Stimulated activated CD4-positive, alpha-beta T cell treated with anti-CD3 and anti-CD28 coated beads, Interleukin-1b, Interleukin-23, amount 100 ng/mL, for 48 hours (primary cell): ENCODE measurements around the gene IRF5.
"Not testable (repeated sequence)": the region's sequence is repeated elsewhere in the genome, so short reads cannot be mapped to it uniquely, and the experiment has no call there.

ENCODE experiments used
- DNase-seq: peaks from one replicate; pipeline ENCODE4 v3.0.0-alpha.2; 2020

IRF5 gene

GRCh38 chr7:128940494-128941322 lies 3.0 kb downstream of the IRF5 start:
- no peak for DNase-seq

DNA sequence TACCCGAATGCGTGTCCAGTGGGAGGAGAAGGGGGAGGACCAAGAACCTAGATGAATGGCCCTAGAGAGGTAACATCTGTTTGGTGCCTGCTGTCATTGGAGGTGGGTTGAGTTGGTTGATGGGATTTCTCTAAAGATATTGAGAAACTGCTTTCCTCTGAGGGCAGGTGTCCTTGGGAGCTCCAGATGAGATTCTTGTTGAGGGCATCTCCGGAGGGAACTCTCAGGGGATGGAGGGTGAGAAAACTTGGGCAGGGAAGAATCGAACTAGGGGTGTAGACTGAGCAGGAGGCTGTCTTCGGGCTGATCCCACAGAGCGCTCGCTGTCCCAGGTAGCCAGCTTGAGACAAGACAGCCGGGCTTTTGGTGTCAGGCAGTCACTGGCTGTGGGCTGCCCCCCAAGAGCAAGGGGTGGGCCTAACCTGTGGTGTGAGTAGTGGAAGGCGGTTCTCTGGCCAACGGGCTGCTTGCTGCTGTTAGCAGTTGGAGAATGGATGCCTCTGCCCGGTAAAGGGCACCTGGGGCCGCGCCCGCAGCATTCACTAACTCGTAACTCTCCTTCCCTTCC lies 3.7 kb downstream of the IRF5 start:
- DNase-seq = no peak

- no peak for DNase-seq
Observed at GRCh38 chr7:128941946-128942526, 4.3 kb downstream of the IRF5 start.

DNA sequence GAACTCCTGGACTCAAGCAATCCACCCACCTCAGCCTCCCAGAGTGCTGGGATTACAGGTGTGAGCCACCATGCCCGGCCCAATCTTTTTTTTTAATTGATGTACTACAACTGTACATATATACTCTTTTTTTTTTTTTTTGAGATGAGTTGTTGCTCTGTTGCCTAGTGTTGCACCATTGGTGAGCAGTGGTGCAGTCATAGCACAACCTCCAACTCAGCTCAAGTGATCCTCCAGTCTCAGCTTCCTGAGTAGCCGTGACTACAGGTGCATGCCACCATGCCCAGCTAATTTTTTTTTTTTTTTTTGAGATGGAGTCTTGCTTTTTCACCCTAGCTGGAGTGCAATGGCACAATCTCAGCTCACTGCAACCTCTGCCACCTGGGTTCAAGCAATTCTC lies 5.5 kb downstream of the IRF5 start:
- DNase-seq = not testable (repeated sequence)

DNA sequence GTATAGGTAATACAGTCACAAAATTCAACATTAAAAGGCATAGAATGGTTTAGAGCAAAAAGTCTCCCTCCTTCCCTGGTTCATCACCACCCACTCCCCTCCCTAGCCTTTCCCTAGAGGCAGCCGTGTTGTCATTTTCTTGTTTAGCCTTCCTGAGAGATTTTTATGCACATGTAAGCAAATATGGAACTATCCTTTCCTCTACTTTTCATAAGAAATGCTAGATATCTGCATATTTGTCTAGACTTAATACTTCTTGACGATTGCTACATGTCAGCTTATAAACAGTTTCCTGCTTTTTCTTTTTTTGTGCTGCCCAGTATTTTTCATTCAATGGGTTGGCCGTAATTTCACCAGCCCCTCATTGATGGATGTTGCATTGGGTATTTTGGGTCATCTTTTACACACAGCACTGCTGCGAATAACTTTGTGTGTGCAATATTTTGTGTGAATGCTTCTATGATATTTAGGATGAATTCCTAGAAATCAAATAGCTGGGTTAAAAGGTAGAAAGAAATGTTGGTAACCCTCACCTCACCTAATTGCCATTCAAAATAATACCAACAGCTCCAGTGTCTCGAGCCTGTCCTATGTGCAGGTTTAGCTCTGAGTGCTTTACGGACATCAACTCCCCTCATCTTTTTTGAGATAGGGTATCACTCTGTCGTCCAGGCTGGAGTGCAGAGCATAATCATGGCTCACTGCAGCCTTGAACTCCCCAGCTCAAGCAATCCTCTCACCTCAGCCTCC lies 6.9 kb downstream of the IRF5 start:
- DNase-seq = no peak

DNA sequence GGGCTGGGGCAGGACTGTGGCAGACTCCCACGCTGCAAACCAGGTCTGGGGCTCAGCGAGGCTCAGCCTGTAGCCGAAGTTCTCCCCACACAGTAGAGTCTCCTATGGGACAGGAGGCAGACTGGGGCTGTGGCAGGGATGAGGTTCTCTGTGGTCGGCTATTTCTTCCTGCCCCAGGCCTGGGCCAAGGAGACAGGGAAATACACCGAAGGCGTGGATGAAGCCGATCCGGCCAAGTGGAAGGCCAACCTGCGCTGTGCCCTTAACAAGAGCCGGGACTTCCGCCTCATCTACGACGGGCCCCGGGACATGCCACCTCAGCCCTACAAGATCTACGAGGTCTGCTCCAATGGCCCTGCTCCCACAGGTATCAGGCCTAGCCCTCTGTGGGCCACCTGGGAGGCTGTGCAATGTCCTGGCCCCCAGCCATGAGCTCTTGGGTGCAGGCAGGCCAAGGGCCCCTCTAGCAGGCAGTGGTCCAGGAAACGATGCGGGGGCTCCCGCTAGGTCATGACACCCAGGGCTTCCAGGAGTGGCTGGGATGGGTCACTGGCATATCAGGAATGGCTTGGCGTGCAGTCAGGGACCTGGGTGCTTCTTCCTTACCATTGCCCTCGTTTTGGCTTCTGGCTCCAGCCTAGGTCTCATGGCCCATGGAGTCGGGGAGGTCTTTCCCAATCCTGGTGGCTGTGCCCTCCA lies 8.1 kb downstream of the IRF5 start:
- DNase-seq = no peak

- no peak for DNase-seq
Observed at GRCh38 chr7:128946936-128947830, 9.5 kb downstream of the IRF5 start.

GRCh38 chr7:128947854-128948253 lies 10.1 kb downstream of the IRF5 start:
- DNase-seq = no peak

DNA sequence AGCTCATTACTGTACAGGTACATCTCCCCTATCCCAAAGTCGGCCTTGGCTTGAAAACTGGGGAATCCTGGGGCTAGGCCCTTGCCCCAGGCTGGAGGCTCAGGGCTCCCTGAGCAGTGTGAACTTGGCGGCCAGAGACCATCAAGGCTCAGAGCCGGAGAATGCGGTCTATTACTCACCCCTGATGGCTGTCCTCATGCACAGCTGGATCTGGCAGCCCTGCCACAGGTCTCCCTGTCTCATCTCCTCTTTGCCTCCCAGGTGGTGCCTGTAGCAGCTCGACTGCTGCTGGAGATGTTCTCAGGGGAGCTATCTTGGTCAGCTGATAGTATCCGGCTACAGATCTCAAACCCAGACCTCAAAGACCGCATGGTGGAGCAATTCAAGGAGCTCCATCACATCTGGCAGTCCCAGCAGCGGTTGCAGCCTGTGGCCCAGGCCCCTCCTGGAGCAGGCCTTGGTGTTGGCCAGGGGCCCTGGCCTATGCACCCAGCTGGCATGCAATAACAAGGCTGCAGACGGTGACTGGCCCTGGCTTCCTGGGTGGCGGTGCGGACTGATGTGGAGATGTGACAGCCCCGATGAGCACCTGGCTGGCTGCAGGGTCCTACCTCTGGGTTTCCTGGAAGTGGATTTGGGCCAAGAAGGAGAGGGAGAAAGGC lies 10.7 kb downstream of the IRF5 start:
- no peak for DNase-seq

DNA sequence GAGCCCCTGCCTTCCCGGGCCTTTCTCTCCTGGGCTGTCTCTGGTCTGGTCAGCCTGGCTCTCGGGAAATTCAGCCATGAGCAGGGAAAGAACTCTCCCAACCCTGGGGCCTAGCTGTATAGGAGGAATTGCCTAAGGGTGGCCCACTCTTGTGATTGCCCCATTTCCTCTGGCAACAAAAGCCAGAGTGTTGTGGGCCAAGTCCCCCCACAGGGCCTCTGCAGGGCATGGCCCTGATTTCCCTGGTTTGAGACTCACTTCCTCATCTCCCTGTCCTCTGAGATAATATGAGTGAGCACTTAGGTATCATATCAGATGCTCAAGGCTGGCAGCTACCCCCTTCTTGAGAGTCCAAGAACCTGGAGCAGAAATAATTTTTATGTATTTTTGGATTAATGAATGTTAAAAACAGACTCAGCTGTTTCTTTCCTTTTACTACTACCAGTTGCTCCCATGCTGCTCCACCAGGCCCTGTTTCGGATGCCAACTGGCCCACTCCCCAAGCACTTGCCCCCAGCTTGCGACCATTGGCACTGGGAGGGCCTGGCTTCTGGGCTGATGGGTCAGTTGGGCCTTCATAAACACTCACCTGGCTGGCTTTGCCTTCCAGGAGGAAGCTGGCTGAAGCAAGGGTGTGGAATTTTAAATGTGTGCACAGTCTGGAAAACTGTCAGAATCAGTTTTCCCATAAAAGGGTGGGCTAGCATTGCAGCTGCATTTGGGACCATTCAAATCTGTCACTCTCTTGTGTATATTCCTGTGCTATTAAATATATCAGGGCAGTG lies 11.4 kb downstream of the IRF5 start:
- no peak for DNase-seq

GRCh38 chr7:128951296-128951695 lies 13.6 kb downstream of the IRF5 start:
- DNase-seq = no peak

GRCh38 chr7:128954150-128954549 lies 16.4 kb downstream of the IRF5 start:
- no peak for DNase-seq

DNA sequence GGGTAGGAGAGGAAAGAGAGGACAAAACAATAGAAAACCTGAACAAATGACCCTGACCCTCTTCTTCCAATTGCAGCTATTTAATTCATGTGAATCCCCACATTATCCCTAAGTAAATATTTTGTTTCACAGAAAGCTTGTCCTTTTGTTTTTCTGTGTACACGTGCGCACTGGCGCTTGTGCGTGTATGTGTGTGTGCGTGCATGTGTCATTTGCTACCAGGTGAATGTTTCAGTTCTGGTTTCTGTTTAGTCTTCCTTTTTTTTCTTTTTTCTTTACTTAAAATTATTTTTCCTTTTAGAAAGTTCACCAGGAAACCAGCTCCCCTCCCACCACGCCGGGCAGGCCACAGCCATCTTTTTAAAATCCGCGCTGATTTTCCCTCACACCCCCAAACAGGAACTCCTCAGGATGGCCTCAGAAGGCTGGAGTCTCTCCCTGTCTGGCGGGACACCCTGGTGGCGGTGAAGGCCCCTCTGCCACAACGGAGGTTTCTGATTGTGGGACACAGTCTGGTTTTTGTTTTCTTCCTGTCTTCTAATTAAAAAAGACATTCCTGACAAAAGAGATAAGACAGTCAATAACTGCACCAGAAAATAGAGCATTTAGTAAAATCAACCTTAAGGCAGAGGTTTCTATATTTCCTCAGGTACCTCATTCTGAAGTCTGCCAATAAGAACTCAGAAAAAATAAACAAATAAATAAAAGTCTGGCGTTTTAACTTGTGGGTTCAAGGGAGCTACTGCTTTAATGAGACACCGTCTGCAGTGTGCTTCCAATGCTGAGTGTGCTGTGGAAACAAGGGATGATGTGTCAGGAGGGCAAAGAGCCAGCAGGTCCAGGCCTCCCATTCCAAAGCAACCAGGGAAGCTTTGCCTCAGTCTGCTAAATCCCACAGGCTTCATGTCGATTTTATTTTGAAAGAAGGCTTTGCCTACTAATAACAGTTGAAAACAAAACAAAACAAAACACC lies 17.4 kb downstream of the IRF5 start:
- DNase-seq = no peak

DNA sequence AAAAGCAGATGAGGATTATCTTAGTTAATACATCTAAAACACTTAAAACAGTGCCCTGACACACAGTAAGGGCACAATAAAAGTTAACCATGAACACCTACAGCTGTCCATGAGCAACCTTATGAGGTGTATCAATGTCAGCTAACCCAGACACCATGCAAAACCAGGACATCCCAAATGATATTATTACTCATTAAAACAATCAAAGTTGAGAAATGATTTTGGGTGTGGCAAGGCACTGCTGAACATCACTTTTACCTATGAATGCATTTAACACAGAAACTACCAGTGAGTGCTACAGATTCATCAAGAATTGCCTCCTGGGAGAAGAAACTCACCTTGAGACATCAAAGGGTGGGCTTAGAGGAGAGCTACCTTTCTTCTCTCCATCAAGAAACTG lies 18.3 kb downstream of the IRF5 start:
- DNase-seq = no peak

GRCh38 chr7:128959296-128959695 lies 21.6 kb downstream of the IRF5 start:
- no peak for DNase-seq

DNA sequence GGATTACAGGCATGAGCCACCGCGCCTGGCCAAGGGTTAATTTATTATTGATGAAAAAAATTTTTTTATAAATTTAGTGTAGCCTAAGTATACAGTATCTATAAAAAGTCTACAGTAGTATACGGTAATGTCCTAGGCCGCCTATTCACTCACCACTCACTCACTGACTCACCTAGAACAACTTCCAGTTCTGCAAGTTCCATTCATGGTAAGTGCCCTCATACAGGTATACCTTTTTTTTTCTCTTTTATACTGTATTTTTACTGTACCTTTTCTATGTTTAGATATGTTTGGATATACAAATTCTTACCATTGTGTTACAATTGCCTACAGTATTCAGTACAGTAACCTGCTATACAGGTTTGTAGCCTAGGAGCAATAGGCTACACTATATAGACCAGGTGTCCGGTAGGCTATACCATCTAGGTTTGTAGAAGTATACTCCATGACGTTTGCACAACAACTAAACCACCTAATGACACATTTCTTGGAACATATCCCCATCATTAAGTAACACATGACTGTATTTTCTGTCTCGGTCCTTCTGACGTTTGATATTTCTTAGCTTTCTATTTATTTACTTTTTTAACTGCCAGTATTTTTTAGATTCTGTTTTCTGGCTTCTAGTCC lies 23.4 kb downstream of the IRF5 start:
- no peak for DNase-seq

DNA sequence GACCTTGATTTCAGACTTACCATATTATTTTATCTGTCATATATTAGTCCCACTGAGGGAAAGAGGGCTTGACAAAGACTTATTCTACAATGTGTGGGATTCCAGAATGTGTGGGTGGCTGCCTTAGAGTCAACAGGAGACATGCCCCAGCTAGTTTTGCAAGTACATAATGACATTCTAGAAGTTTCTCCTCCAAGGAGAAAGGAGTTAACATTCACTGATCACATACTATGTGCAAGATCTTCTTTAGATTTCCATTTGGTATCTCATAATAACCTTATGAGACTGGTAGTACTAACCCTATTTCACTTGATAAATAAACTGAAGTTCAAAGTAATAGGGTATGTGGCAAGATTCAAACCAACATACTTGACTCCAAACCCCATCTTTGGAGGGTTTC lies 25.2 kb downstream of the IRF5 start:
- DNase-seq = no peak

DNA sequence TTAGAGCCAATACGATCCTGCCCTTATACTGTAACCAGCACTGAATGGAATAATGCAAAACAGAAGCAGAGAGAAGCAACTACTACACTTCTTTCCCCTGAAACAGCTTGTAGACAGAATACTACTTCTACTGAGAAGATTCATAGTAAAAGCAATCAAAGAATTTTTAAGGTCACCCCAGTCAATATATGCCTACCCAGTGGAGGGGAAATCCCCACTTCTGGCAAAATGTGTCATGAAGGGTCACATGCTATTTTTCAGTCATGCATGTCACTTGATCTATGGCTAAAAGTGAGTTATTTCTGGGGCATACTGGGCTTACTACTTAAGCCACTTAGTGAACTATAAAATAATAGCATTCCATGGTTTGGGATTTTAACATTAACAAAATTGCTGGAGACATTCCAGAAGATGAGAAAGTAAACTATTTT lies 25.6 kb downstream of the IRF5 start:
- DNase-seq = peak; percentile 65

DNA sequence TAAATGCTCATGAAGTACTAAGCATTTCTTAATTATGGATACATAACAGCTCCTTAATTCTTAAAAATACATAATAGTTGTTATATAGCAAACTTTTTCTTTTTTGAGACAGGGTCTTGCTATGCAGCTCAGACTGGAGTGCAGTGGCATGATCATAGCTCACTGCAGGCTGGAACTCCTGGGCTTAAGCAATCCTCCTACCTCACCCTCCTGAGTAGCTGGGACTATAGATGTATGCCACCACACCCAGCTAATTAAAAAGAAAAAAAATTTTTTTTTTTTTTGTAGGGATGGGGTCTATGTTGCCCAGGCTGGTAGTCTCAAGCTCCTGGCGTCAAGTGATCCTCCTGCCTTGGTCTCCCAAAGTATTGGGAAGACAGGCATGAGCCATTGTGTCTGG lies 30.9 kb downstream of the IRF5 start:
- no peak for DNase-seq
